MM.1S (cell line): Measurements from ENCODE around the gene PCNT.

ENCODE experiments used
- CTCF ChIP-seq: fragments of 300-600 bp; sonication (generic); IDR thresholded peaks from 2 replicates; pipeline ENCODE4 v1.5.1; 2016; ENCODE audit warnings: antibody characterized with exemption, low read length, mixed read lengths
- EZH2 ChIP-seq: fragments of 300-600 bp; sonication (generic); optimal IDR thresholded peaks from 2 replicates; pipeline ENCODE3; 2017; ENCODE audit warnings: low read depth, mild to moderate bottlenecking, antibody characterized with exemption, low read length, mixed read lengths

GRCh38 chr21:46357335-46357604 lies 33.3 kb downstream of the PCNT start:
- TF ChIP-seq CTCF (no peak), EZH2 (no peak)
